WI38 (cell line): Measurements from ENCODE around the gene TBC1D9B.

Experiments used
- H3K4me3 ChIP-seq: 2 replicates; pipeline ENCODE4 v1.5.1; 2011; ENCODE audit warnings: low read depth, mild to moderate bottlenecking, control low read depth, low read length
- TF ChIP-seq, protein P1 (sequence below): IDR thresholded peaks from 2 replicates; pipeline ENCODE4 v1.5.1; 2012; ENCODE audit warnings: low read depth, mild to moderate bottlenecking, control low read depth, low read length

Gene TBC1D9B

DNA sequence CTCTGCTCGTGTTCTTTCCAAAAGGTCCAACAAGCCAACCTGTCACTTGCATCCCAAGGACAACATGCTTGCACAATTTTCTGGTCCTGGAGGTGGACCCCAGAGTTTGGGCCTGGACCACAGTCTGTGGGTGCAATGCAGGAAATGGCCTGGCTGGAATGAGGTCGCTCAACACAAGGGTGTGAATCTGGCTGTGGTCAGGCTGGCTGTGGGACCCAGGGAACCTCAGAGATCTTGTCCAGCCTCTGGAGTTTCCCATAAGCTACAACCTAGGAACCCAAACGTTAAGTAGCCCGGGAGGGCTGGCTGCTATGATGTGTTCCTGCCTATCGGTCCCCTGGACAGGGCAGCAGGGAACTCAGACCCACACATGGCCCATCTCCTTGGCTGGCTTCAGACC lies 15.4 kb downstream of the TBC1D9B start:
- TF ChIP-seq, protein P1, sequence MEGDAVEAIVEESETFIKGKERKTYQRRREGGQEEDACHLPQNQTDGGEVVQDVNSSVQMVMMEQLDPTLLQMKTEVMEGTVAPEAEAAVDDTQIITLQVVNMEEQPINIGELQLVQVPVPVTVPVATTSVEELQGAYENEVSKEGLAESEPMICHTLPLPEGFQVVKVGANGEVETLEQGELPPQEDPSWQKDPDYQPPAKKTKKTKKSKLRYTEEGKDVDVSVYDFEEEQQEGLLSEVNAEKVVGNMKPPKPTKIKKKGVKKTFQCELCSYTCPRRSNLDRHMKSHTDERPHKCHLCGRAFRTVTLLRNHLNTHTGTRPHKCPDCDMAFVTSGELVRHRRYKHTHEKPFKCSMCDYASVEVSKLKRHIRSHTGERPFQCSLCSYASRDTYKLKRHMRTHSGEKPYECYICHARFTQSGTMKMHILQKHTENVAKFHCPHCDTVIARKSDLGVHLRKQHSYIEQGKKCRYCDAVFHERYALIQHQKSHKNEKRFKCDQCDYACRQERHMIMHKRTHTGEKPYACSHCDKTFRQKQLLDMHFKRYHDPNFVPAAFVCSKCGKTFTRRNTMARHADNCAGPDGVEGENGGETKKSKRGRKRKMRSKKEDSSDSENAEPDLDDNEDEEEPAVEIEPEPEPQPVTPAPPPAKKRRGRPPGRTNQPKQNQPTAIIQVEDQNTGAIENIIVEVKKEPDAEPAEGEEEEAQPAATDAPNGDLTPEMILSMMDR = no peak
- no peak overlapping the region for H3K4me3 ChIP-seq

DNA sequence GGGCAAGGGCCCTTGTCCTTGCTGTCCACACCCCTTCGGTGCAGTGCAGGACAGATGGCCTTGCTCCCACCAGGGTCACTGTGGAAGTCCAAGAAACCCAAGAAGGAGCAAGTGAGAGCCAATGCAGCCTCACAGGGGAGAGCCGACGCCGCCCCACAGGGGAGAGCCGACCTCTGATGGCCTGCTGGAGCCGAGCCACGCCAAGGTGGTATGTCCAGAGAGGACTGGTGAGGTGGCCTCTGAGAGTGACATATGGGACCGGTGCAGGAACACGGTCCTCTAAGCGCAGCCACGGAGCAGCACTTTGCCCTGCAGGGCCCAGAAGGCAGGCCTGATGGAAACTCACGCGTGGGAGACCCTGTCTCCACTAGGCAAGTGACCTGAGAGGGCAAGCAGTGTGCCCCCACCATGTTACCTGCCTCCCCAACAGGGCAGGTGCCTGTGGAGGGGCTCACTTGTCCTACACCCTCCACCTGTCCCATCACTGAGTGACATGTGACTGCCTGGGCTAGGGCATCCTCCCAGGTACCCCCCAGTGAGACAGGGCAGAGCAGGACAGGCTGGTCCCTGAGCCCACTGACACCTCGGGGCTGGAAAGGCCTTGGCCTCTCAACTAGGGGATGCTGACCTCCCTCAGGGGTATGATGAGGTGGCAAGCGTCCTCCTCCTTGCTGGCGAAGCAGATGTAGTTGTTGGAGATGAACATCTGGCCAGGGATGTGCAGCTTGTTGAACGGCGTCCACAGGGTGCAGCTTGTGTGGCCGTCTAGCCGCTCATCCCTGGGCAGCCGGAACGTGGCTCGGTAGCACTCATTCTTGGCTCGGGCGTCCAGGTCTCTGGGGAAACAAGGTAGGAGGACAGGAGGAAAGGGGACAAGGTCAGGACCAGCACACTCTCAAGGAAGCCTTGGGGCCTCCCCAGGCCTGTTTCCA lies 16.7 kb downstream of the TBC1D9B start:
- H3K4me3 ChIP-seq = no peak overlapping the region
- TF ChIP-seq, protein P1 = no peak

DNA sequence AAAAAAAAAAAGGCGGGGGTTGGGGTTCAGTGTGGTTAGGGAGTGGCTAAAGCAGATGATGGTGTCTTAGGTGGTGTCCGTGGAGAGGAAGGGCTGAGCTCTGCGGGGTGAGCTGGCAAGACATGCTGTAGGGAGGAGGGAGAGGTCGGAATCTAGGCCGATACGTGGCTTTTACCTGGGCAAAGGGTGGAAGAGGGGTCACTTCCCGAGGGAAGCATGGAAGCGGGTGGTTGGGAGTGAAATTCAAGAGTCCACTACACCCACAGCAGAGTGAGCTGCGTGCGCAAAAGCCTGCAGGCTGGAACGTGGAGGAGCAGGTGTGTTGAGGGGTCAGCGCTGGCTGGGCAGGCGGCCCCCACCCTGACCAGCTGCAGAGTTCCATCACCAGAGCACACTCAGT lies 17.8 kb downstream of the TBC1D9B start:
- TF ChIP-seq, protein P1 = no peak
- no peak overlapping the region for H3K4me3 ChIP-seq

DNA sequence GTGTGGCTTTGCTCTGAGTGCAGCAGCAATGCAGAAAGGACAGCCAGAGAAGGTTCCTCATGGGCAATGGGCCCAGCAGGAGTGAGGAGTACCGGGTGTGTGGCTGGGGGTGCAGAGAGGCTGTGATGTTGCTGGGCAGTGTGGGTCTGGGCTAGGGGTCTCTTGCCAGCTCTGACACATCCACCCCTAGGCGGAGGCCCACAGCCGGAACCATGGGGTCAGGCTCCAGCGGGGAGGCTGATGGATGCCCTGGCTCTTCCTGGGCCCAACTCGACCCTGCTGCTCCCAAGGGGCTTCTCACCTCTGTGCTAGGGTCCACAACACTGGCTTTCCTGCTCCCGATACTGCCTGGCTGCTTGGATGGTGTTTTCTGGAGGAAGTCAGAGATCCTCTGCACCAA lies 19.9 kb downstream of the TBC1D9B start:
- no peak overlapping the region for H3K4me3 ChIP-seq
- TF ChIP-seq, protein P1 = no peak

DNA sequence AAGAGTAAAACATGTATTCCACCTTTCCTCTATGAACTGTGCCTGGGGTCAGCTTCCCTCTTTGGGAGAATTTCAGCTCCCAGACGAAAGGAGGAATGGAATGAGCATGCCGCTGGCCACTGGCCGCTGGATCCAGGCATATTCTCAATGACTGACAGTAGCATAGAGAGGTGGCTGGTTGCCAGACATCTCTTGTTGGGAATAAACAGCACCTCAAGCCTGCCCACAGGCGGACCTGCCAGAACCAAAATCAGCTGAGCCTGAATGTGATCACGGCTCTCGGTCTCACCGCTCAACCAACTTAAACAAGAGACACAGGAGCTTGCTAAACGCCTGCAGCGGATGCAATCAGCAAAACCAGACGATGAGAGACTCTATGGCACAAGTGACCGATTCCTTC lies 20.6 kb downstream of the TBC1D9B start:
- no peak overlapping the region for H3K4me3 ChIP-seq
- TF ChIP-seq, protein P1 = no peak

DNA sequence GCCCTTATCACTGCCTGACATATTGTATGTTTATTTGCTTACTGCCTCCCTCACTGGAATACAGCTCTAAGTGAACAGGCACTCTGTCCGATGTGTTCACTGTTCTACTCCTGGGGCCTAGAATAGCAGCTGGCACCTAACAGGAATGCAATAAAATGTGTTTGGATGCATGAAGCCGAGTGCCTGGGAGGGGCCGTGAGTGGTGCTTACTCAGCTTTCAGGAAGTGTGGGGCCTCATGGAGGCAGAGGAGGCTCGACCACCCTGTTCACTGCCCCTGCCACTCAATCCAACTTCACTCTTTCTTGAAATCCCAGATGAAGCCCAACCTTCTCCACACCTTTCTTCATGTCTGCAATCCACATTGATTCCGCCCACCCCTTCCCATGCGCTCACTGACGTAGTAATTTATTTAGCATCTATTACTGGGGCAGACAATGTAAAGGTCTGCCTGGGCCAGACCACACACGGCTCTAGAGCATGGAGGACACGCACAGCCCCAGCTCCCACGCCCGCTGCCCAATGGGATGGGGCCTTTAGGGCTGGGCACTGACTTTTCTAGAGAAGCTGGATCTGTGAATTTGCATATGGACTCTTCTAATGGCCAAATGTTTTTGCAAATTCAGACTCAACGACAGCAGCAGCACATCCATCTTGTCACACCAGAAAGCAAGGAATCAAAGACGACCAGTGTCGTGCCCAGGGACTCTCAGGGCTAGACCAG lies 21.3 kb downstream of the TBC1D9B start:
- TF ChIP-seq, protein P1 = no peak
- no peak overlapping the region for H3K4me3 ChIP-seq
